ENCODE data around the gene SPRR4.
"Not testable (repeated sequence)": the region's sequence is repeated elsewhere in the genome, so short reads cannot be mapped to it uniquely, and the experiment has no call there.

Gene SPRR4

GRCh38 chr1:152967201-152967600 lies 3.2 kb upstream of the SPRR4 start:
- DNase-seq = no peak

GRCh38 chr1:152968248-152968647 lies 2.2 kb upstream of the SPRR4 start:
- DNase-seq = no peak

GRCh38 chr1:152969036-152969435 lies 1.4 kb upstream of the SPRR4 start:
- no peak for DNase-seq

GRCh38 chr1:152972196-152972886 lies 1.9 kb downstream of the SPRR4 start:
- DNase-seq = no peak

DNA sequence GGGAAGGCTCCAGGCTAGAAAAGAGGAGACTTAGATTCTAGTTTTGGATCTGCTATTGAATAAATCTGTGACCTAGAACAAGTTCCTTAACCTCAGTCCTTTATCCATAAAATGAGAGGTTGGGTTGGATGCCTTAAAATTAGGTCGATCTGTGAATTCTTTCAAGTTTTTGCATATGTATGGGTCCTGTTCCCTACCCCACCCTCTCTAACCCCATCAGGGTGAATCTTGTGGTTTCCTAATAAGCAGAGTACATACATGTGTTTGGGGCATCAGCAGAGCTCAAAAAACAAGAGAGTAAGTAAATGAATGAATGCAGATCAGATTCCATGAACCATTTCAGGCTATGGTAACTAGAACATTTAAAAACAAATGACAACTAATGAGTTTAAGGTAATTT lies 6.2 kb downstream of the SPRR4 start:
- no peak for DNase-seq

DNA sequence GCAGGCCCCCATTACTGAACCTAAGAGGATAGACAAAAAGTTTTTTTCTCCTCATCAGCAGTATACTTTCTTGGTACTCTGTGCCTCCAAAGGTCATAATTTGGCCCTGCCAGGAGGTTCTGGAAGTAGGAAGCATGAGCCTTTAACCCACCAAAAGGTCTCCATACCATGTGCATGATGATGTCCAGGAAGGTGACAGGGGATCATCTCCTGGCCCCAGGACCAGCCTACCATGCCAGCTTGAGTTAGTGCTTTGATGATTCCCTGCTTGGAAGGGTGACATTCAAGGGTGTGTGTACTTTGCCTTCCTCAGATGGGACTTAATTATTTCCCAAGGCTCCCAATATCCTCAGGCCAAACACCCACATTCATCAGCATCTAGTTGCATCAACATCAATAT lies 7.2 kb downstream of the SPRR4 start:
- DNase-seq = no peak

GRCh38 chr1:152980676-152981075 lies 10.2 kb downstream of the SPRR4 start:
- no peak for DNase-seq

DNA sequence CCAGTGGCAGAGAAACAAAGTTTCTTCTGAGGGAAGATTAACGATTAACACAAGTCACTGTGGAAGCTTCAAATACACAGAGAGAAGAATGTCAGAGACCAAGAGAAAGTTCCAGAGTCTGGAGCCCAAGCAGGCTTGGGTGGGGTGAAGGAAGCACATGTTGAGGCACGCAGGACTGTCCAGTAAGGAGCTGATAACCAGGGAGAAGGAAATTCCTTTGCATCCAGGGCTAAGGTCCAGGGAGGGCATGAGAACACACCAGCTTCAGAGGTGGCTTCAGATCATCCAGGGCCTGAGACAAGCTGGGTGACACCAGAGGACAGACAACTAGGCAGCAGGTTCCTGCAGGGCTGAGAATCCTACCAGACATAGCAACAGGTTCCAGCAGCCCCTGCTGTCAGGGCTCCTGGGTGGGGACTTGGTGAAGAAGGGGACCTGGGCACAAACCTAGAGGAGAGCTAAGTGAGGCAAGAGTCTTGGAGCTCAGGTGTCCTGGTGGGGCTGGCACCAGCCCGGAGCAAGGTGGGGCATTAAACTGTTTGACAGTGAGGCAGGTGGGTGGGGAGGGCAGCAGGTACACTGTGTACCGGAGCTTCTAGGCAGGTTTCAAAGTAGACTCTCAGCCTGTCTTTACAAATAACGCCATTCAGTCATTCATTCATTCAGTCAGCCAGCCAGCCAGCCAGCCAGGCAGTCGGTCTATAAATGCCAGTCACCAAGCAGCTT lies 10.9 kb downstream of the SPRR4 start:
- no peak for DNase-seq

DNA sequence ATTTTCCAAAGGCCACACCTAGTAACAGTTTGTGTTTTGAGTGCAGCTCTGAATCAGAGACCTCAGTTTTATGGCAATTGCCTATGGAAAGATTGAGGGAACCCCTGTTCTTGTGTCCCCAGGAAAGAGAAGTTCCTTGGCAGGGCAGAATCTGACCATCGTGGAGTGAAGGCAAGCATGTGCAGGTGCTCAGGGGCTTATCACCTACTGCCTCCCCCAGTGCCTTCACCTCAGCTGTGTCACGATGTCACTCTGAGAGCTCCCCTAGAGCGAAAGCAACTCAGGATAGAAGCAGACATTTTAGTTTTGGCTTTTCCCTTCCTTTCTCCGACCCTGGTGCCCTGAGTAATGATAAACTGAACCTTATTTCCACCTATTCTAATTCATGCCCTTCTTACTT lies 11.6 kb downstream of the SPRR4 start:
- DNase-seq = no peak

DNA sequence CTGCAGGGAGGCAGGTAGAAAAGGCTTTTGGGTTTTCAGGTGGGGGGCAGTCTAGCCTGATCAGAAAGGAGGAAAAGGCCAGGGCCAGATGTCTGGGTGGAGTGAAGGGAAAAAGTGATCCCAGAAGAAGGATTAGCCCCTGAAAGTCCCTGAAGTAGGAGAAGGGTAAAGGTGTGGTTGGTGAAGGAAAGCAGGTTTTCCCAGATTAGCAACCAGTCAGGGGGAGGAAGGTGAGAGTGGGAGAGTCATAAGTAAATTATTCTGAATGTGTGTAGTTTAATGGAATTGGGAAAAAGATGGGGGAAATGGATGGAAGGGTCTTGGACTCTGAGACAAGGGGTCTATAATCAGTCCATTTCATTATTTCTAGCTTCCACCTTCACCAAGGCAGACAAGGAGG lies 12.8 kb downstream of the SPRR4 start:
- DNase-seq = no peak

- no peak for DNase-seq
These were observed 13.3 kb downstream of the SPRR4 start, which contains the start of gene SPRR1A for GRCh38 chr1:152983743-152984142. Gene SPRR1A, plus strand, starts transcription at chr1:152984081. Its CDS starts 1,150 bp downstream, at chr1:152985231.

DNA sequence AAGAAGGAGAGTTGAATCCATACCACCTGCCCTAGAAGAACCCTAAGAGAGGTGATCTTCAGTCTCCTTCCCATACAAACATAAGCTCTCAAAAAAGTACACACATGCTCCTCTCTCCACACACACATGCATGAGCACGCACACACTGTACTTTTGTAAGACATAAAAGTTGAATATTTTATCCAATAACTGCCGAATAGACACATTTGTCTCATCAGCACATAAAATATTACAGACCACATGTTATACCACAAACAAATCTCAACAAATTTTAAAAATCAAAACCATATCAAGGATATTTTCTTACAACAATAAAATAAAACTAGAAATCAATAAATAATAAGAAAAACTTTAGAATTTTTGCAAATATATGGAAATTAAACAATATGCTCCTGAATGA lies 16.1 kb downstream of the SPRR4 start:
- DNase-seq = no peak

DNA sequence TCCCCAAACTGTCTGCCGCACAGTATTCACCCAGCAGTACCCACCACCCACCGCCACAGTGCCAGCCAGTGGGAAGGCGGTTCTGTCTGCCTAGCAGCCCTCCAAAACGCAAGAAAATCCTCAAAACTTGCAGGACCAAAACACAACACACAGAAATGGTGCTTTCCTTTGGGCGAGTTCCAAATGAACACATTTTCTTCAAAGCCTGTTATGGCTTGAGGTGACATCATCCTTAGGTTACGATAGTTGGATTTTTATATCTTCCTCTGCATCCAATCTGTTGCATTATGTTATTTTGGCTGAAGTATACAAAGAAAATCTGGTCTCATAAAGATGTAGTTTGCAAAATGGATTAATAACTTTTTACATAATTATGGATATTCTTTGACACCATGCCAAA lies 22.7 kb downstream of the SPRR4 start:
- no peak for DNase-seq

GRCh38 chr1:152995842-152996241 lies 25.4 kb downstream of the SPRR4 start:
- DNase-seq = no peak

GRCh38 chr1:152996633-152997400 lies 26.4 kb downstream of the SPRR4 start:
- no peak for DNase-seq

- no peak for DNase-seq
These were observed 27.5 kb downstream of the SPRR4 start for GRCh38 chr1:152997901-152998300.

DNA sequence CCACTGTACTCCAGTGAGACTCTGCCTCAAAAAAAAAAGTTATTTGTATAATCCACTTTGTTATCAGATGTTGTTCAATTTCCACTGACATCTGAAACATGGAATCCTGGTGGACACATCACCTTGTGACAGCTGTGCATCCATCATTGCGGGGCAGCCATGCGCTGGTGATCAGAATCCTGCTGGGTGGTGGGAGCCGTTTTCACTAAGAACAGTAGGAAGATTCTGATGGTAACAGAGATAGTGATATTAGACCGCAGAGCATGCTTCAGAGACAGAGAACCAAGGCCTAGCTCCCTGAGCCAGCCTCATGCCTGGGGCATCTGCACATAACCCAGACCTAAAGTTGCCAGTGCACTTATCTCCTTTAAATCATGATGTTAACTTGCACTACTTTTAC lies 28.0 kb downstream of the SPRR4 start:
- DNase-seq = no peak

GRCh38 chr1:152999818-153000217 lies 29.4 kb downstream of the SPRR4 start:
- DNase-seq = no peak

DNA sequence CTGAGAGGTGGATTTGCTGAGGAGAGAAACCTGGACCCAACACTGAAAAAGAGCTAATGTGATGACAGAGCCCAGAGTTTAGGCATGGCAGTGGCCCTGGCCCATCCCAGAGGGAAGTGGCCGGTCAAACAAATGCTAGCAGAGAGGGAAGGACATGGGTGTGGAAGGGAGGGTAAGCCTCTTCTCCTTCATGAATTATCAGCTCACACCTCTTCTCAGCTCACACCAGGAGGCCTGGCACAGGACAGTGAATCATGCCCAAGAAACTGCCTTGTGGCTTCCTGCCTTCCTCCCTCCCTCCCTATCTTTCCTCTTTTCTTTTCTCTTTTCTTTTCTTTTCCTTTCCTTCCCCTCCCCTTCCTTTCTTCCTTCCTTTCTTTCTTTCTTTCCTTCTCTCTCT lies 29.8 kb downstream of the SPRR4 start:
- no peak for DNase-seq

GRCh38 chr1:153001382-153001781 lies 30.9 kb downstream of the SPRR4 start, which contains the start of gene SPRR3:
Gene SPRR3, plus strand, starts transcription at chr1:153001749. Its CDS starts 1,272 bp downstream, at chr1:153003021.
- no peak for DNase-seq

GRCh38 chr1:153011235-153011758 lies 40.8 kb downstream of the SPRR4 start:
- not testable (repeated sequence) for DNase-seq

DNA sequence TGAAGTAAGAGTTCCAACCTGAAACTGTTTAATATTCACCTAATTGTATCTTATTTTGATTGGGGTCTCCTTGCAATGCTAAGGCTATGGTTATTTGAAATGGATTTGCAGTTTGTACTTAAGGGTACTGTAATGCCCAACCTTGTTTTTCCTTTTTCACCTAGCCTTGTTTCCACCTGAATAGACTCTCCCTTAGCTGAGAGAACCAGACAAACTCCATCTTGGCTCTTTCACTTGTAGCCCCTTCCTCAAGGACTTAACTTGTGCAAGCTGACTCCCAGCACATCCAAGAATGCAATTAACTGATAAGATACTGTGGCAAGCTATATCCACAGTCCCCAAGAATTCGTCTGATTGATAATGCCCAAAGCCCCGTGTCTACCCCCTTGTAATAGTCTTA lies 51.4 kb downstream of the SPRR4 start:
- not testable (repeated sequence) for DNase-seq

Data from NCI-H1694 (cell line).